Prostate gland (tissue), 2 donors: ENCODE data around the gene TNRC18.

Experiments
- POLR2AphosphoS5 ChIP-seq: sonication (generic); formaldehyde crosslinking; IDR thresholded peaks from one replicate; pipeline ENCODE4 v1.6.1; 2017; ENCODE audit warnings: antibody characterized with exemption
- TF ChIP-seq, protein P1 (sequence below), 4 experiments: fragments of 200-600 bp in 2 of 4; fragments of 450-650 bp in 2 of 4; sonication (generic) in 2 of 4; IDR thresholded peaks; 1 replicate in 3 of 4; 2 replicates in 1 of 4; pipeline ENCODE4 v1.5.1; 2016 to 2019; ENCODE audit warnings: antibody characterized with exemption in 4 of 4, mild to moderate bottlenecking in 2 of 4, moderate library complexity in 2 of 4

DNA sequence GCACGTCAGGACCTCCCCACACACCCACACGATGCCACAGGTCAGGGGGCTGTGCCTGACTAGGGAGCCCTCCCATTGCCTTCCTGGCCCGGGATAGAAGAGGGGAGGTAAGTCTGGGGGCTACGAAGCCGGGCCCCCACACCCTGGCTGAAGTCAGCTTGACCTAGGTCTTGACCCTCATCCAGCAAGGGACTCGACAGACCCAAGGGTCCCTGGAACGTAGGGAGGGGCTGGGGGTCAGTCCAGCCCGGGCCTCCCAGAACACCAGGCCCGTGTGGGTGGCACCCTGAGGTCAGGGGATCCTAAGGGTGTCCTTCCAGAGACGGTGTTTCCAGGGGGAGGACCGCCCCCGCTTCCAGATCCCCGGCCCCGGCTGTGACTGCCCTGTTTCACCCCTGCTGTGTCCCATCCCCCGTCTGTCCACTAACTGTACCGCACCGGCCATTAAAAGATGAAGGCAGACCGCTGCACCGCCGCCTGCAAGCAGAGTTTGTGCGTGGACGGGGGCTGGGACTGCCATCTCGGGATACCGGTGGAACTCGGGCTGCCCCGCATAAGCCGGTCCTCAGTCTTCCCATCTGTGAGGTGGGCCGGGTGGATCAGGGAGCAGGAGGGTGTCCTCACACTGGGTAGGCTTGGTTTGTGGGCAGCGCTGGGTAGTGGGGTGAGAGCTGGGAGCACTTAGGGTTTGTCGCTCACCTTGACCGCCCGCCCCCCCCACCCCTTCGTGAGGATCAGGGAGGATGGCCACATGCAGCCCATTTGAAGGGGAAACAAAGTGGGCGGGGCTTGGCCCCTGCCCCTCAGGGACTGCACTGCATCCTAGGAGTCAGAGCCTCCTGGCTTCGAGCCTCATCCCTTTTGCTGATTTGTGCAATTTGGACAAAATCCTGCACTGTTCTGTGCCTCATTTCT, 119.8 kb downstream of the TNRC18 start:
- TF ChIP-seq, protein P1, sequence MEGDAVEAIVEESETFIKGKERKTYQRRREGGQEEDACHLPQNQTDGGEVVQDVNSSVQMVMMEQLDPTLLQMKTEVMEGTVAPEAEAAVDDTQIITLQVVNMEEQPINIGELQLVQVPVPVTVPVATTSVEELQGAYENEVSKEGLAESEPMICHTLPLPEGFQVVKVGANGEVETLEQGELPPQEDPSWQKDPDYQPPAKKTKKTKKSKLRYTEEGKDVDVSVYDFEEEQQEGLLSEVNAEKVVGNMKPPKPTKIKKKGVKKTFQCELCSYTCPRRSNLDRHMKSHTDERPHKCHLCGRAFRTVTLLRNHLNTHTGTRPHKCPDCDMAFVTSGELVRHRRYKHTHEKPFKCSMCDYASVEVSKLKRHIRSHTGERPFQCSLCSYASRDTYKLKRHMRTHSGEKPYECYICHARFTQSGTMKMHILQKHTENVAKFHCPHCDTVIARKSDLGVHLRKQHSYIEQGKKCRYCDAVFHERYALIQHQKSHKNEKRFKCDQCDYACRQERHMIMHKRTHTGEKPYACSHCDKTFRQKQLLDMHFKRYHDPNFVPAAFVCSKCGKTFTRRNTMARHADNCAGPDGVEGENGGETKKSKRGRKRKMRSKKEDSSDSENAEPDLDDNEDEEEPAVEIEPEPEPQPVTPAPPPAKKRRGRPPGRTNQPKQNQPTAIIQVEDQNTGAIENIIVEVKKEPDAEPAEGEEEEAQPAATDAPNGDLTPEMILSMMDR (IDR thresholded peaks at IDR 0.05), result no peak
- no peak for TF ChIP-seq POLR2AphosphoS5
